A549 (cell line): ENCODE data around the gene ZSCAN25.

ENCODE experiments used
- BHLHE40 ChIP-seq: IDR thresholded peaks from 2 replicates; pipeline ENCODE4 v1.6.1; 2012; ENCODE audit warnings: low read depth, low read length, inconsistent platforms
- CHD4 ChIP-seq: fragments of 200-600 bp; sonication (generic); IDR thresholded peaks from 2 replicates; pipeline ENCODE4 v1.6.1; 2016; ENCODE audit warnings: antibody characterized with exemption, mild to moderate bottlenecking, borderline replicate concordance
- EP300 ChIP-seq, 2 experiments: fragments of >200 bp; sonication (Bioruptor Twin); formaldehyde crosslinking; IDR thresholded peaks; 2 replicates in 1 of 2; 3 replicates in 1 of 2; pipeline ENCODE4 v1.6.1; 2016 to 2017
- POLR2A ChIP-seq: IDR thresholded peaks from 2 replicates; pipeline ENCODE4 v1.6.1; 2012; ENCODE audit warnings: mild to moderate bottlenecking, low read length
- POLR2AphosphoS2 ChIP-seq: conservative IDR thresholded peaks from 2 replicates; pipeline ENCODE4 v1.6.1; 2012; ENCODE audit warnings: low read length, improper control_type of control experiment, inconsistent platforms
- TF ChIP-seq, protein P1 (sequence below): fragments of >200 bp; sonication (Bioruptor Twin); formaldehyde crosslinking; IDR thresholded peaks from 3 replicates; pipeline ENCODE4 v1.5.1; 2016
- TF ChIP-seq, protein P2 (sequence below): fragments of >200 bp; sonication (Bioruptor Twin); formaldehyde crosslinking; IDR thresholded peaks from 3 replicates; pipeline ENCODE4 v1.6.1; 2016

DNA sequence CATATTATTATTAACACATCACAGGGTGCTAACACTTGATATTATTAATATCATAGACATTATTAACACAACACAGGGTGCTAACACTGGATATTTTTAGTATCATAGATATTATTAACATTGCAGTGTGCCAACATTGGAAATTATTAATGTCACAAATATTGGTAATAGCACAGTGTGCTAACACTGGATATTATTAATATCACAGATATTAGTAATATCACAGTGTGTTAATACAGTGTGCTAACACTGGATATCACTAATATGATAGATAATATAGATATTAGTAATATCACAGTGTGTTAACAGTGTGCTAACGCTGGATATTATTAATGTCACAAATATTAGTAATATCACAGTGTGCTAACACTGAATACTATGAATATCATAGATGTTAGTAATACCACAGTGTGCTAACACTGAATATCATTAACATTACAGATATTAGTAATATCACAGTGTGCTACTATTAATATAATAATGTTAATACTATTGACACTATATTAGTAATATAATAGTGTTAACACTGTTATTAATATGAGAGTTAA is 20.3 kb upstream of the ZSCAN25 start:
- TF ChIP-seq EP300 (IDR thresholded peaks at IDR 0.05) = no peak
- TF ChIP-seq, protein P1, sequence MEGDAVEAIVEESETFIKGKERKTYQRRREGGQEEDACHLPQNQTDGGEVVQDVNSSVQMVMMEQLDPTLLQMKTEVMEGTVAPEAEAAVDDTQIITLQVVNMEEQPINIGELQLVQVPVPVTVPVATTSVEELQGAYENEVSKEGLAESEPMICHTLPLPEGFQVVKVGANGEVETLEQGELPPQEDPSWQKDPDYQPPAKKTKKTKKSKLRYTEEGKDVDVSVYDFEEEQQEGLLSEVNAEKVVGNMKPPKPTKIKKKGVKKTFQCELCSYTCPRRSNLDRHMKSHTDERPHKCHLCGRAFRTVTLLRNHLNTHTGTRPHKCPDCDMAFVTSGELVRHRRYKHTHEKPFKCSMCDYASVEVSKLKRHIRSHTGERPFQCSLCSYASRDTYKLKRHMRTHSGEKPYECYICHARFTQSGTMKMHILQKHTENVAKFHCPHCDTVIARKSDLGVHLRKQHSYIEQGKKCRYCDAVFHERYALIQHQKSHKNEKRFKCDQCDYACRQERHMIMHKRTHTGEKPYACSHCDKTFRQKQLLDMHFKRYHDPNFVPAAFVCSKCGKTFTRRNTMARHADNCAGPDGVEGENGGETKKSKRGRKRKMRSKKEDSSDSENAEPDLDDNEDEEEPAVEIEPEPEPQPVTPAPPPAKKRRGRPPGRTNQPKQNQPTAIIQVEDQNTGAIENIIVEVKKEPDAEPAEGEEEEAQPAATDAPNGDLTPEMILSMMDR = no peak
- no peak for TF ChIP-seq POLR2AphosphoS2
- no peak for TF ChIP-seq POLR2A
- no peak for TF ChIP-seq CHD4
- TF ChIP-seq BHLHE40 = no peak
- TF ChIP-seq, protein P2, sequence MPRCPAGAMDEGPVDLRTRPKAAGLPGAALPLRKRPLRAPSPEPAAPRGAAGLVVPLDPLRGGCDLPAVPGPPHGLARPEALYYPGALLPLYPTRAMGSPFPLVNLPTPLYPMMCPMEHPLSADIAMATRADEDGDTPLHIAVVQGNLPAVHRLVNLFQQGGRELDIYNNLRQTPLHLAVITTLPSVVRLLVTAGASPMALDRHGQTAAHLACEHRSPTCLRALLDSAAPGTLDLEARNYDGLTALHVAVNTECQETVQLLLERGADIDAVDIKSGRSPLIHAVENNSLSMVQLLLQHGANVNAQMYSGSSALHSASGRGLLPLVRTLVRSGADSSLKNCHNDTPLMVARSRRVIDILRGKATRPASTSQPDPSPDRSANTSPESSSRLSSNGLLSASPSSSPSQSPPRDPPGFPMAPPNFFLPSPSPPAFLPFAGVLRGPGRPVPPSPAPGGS = no peak
